NCI-H128 (cell line): ENCODE measurements around the gene PARS2.

ENCODE experiments used
- DNase-seq: peaks from one replicate; lab custom pipeline; 2025; ENCODE audit not compliant: unreplicated experiment; lab: John Stamatoyannopoulos, UW

The PARS2 gene

DNA sequence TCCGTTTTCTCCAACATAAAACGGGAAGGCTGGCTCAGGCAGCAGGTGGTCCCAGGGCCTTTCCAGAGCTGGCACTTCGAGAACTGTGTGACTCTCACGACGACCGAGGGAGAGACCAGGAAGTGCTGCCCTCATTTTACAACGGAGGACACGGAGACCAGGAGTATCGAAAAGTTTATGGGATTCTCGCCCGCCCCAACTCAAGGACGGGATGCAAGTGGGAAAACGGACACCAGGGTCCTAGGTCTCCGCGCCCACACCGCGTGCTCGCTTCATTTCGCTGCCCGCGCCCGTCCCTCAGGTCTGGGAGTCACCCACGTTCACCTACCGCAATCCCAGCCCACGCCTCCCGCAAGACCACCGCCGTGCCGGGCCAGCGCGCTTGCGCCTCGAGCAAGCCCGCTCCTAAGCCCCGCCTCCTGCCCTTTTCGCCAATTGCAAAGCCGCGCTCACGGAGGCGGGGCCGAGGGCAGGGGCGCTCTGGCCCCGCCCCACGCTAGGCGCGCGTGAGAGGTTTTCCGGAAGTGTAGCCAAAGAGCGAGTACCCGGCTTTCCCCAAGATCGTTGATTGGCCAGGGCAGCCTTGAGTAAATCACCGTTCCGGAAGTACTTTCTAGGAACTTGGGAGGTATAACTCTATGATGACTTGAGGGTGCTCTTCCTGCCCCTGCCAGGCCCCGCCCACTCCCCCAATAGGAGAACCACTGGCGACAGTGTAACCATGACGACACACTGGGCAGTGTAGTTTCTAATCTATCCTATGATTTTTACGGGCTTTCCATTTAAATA lies at the start of gene PARS2:
TSS of gene PARS2 (minus strand) at position 391 of the 789 bp plus-strand sequence. CDS start 5,362 bp downstream, outside the sequence.
- peak; percentile 100 for DNase-seq

DNA sequence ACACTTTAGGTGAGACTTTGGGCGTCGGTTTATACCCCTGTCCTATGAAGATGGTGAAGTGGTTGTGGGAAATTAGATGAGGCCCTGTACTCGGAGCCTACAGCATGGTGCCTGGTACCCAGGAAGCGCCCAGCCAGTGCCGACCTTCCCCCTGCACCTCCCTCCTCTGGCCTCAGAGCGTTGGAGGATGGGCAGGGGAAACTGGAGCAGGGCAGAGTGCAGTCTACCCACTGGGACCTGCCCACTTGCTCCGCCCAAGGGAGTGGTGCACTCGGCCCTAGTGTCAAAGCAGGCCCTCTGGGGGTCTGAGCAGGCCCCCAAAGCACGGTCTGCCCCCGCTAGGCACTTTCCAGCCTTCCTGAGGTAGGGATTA lies 49.8 kb upstream of the PARS2 start:
- no peak for DNase-seq

DNA sequence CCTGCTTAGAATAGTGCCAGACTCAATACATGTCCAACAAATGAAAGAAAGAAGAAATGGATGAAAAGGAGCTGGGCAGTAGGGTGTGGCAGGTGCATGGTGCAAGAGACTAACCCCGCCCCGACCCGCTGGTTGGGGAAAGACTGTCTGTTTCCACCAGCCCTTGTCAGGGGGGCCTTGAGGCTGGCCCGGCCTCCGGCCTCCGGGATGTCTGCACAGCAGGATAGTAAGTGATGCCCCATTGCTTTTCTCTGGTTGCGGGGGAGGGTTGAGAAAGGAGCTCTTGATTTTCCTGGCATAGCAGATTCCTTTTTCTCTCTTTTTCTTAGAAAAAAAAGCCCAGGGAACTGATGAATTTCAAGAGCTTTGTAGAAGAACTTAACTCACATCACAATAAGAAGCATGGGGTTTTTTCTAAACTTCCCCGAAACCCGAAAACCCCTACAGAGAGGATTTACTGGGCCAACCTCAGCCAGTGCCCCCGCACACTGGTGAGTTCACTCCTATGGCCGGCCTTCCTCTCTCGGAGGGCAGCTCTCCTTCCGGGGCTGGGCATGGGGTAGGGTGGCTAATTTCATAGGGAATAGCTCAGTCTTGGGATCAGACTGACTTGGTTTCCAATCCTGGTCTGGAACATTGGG lies 49.3 kb upstream of the PARS2 start:
- no peak for DNase-seq

DNA sequence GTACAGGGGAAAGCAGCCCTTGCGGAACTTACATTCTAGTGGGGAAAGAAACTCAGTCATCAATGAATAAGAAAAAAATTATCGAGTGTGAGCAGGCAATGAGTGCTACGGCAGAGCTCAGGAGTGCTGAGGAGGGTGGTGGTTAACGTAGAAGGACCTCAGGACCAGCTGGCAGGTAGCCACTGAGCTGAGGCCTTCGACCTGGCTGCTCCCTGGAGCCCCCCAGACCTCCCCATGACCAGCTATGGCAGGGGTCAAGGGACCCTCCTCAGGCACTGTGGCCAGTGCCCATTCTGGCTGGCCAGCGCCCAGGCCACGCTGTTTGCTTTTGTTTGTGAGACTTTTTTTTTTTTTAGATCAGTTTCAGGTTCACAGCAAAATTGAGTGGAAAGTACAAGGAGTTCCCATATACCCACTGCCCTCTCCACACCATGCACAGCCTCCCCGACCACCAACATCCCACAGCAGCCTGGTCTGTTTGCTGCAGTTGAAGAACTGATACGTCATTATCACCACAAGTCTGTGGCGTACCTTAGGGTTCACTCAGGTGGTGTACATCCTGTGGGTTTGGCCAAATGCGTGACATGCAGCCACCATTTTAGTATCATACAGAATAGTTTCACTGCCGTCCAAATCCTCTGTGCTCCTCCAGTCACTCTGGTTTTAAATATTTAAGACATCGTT lies 48.6 kb upstream of the PARS2 start:
- no peak for DNase-seq

DNA sequence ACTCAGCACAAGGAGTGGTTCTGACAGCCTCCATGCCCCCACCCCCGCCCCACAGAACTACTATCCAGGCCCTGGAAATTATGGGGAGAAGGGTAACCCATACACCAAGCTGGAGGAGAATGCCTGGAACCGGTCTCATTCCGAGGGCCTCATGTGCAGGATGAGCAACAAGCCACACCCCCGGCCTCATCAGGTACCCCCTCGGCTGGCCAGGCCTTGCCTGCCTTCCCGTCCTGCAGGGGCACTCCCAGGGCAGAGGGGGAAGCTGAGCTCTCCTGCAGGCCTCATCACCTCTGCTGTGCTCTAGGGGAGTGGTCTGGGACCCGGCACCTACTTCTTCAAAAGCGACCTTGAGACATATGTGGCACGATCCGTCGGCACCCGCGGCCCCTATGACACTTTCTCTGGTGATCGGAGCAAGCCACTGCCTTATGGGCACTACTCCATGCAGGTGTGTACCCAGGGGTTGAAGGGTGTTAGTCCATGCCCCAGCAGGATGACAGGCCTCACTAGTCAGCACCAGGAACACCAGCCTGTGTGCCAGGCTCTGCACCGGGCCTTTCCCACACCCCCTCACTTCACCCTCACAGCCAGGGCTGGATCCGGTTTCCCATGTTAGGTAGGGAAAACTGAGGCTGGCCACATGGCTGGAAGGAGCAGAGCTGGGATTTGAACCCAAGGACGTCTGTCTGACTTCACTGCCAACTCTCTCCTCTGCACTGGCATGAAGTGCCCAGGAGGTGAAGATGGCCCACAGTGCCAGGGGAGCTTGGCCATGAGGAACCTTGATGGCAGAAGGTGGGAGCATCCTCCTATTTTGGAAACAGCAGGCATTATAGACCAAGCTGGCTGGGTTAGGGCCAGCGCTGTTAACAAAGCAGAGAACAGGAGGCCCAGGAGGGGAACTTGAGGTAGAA lies 47.7 kb upstream of the PARS2 start:
- DNase-seq, result no peak

DNA sequence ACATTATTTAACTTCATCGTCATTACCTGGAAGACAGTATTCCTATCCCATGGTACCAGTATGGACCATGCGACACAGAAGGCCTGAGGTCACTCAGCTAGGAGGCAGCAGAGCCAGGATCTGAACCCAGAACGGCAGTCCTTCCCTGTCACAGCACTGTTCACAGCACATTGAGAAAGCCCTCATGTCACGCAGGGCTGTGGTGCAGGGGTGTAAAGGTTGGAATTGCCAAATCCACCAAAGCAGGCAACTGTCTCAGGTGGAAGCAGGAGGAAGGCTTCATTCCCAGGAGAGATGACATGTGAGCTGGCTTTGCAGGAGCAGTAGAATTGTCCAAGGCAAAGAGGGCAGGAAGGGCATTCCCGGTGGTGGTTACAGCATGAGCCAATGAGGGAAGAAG lies 46.7 kb upstream of the PARS2 start:
- no peak for DNase-seq

DNA sequence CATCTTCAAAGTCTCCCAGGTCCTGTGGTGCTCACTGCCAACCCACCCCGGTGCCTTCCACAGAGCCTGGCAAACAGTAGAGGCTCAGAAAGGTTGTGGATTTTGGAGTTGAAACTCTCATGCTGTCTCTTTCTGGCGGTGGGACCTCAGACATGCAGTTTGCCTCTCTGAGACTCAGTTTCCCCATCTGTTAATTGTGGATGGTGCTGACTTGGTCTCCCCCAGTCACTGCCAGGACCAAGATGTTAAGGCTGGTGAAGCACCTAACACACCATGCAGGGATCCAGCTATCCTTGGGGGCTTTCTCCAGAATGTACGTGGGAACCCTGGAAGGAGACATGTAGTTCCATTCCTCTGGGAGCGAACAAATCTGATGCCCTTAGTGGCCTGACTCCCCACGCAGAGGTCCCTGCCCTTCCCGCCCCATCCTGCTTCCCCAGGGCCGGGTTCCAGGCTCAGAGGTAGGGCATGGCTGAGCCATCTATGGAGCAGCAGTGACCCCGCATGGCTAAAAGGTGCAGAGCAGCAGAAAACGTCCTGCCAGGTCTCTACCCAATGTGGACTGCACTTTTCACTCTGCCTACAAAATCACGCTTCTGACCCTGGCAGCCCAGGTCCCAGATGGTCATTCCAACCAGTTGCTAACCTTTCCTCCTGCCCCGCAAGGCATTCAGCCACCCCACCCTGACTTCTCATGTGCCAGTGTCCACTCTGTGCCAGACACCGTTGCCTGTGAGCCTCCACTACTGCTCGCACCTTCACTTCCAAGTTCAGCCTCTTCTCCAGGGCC lies 46.0 kb upstream of the PARS2 start:
- no peak for DNase-seq

DNA sequence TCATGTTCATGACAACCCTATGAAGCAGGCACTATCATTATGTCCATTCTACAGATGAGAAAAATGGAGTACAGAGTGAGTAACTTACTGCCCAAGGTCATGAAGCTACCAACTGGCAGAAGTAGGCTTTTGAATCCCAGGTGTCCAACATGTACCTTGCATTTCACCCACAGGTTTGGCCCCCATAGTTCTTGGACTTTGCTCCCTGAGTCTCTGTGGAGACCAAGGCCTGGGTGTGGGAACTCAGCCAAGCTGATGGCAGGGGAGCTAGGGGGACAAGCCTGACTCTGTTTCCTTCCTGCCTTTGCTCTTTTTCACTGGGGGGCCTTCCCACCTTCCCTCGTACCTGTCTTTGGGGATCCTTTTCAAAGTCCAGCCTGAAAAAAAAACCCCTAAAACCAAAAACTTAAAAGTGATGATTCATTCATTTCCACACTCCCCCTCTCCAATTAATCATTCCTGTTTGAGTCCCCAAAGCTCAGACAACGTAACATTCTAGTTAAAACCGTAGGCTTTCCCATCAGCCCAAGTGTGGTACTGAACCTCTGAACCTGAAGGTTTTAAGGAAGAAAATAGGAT lies 45.3 kb upstream of the PARS2 start:
- DNase-seq, result no peak

DNA sequence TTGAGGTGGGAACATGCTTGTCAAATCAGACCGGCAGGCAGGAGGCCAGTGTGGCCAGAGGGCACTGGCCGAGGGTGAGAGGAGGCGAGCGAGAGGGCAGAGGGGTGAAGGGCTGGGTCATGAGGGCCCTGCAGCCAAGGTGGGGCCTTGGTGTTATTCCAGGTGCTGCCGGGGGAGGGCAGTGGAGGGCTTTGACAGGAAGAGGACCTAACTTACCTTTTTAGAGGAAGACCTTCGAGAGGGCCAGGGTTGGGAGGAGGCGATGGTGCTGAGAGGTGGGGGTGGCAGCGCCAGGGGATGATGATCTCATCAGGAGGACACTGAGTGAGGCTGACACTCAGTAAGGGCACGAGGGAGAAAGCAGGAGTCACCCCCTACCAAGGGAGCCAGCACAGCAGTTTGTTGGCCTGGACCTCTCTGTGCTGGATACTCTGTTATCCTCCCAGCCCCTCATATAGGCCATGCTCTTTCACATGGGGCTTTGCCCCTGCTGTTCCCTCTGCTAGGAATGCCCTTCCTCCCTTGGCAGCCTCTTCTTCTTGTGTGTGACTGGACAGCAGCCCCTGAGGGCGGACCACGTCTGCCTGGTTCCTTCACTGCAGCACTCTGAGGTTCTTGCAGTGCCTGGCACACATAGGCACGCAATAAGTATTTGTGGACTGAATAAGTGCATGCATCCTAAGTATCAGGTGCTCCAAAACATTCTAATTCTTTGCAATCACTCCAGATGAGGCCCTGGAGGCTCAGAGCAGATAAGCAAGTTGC lies 44.3 kb upstream of the PARS2 start:
- no peak for DNase-seq

DNA sequence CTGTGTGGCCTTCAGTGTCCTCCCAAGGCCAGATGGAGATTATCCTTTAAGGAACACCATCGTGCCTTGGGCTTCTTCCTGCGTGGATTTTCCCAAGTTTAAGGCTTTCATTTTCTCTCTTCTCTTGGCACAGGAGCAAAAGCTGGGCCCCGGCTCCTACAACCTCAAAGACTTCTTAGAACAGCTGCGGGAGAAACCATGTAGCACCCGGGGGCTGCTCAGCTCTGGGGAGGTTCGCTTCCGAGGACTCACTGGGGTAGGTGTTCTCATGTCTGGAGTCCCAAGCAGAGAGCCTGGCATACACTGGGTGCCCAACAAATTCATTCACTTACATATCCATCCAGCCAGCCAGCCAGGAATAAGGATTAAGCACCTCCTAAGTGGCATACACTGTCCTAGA lies 43.4 kb upstream of the PARS2 start:
- DNase-seq, result no peak

DNA sequence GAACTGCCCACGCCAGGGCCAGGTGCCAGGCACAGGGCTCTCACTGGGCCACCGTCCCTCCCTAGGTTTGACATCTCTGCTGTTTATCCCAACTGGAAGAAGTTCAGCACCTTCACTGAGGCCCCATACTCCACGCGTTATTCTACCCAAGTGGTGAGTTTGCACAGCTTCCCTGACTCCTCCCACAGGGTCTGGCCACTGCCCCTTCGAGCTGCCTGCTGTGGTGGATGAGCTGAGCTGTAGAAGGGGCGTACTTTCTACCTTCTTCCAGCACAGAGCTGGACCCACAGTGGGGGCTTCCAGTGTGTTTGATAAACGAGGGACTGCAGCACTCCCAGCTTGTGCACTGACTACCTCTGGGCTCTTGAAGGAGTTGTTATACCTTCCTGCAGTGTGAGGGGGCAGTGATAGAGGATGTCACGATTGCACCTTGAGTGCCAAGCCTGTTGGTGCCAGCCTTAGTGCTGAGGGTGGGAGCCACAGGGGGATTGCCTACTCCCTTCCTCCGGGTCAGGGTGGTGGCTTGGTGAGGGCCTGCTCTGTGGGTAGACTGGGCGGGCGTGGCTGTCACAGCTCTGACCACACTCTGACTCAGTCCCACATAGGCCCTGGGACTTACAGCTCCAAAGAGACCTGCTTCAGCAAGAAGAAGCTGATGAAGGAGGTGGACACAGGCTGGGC lies 42.7 kb upstream of the PARS2 start:
- DNase-seq, result no peak

DNA sequence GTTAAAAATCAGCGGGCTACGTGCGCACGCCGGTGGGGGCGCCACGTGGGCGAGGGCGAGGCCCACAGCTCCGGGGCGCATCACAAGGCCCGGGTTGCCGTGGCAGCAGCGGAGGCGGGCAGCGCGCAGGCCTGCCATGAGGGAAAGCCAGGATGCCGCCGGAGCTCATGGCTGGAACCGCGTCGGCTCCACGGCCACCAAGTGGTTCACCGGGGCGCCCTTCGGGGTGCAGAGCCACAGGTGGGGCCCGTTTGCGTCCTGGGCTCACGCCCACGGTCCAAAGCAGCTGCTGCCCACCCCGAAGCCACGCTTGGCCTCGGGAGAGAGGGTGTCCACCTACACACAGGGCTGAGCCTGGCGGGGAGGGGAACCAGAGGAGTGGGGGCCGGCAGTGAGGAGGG lies 41.7 kb upstream of the PARS2 start:
- no peak for DNase-seq

DNA sequence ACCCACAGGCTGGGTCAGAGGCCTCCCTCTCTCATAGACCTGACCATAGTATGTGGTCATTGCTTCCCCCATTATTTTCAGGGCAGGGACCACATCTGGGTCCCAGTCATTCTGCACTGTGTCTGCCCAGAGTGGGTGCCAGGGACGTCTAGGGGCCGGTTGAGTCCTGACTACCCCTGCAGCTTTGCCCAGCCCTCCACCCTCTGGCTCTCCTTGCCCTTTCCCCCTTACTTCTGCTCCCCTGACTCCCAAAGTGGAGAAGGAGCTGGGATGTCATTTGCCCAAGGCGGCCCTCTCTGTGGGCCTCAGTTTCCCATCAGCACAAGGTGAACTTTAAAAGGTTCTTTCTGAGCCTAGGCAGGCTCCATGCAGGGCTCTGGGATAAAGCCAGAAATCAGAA lies 41.1 kb upstream of the PARS2 start:
- DNase-seq, result no peak

DNA sequence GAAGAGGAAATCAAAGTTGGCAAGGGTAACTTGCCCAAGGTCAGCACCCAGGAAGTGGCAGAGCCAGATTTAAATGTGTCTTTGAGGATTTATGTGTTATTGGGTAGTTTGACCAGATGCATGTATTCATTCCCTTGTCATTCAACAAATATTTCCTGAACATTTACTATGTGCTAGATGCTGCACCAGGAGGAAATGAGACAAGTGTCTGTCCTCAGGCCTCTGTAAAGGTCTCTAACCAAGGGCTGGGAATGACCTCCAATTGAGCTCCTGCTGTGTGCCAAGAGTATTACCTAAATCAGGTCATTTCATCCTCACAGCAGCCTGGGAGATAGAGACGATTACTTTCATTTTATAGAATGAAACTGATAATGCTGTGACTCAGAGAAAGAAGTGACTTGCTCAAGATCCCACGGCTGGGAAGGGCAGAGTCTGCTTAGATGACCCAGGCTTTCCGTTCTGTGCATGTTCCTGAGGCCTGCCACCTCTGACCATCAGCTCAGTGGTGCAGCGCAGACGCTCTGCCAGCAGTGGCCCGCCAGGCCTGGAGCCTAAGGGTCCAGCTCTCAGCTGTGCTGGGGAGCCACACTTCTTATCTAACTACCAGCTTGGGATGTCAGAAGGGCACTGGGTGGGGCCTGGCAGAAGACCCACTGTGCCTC lies 40.3 kb upstream of the PARS2 start:
- no peak for DNase-seq

DNA sequence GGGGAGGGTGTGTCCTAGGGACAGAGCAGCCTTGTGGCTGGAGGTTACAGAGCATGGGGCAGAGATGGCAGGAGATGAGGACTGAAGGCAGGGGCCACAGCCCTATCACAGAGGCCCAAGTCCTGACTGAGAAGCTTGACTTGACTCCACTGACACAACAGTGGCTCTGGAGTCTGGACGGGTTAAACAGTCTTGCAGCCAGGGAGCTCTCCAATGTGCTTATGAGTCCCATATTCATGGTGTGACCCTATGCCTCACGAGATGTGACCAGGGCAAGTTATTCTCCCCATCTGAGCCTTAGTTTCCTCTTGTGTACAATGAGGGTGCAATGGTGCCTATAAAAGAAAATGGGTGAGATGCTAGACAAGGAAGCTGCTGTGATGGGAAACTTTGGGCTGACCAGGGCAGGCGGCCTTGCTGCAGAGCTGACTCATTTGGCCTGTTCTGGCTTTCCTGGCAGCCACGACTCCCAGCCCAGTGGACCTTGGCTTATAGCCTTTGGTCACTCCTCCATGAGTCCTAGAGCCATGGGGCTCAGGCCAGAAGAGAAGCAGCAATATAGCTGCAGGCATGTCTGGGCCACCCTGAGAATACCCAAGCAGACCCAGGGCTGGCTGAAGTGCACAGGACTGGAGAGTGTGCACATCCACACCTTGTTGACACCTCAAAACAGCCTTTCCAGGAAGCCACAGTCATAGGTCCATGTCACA lies 39.6 kb upstream of the PARS2 start:
- no peak for DNase-seq

DNA sequence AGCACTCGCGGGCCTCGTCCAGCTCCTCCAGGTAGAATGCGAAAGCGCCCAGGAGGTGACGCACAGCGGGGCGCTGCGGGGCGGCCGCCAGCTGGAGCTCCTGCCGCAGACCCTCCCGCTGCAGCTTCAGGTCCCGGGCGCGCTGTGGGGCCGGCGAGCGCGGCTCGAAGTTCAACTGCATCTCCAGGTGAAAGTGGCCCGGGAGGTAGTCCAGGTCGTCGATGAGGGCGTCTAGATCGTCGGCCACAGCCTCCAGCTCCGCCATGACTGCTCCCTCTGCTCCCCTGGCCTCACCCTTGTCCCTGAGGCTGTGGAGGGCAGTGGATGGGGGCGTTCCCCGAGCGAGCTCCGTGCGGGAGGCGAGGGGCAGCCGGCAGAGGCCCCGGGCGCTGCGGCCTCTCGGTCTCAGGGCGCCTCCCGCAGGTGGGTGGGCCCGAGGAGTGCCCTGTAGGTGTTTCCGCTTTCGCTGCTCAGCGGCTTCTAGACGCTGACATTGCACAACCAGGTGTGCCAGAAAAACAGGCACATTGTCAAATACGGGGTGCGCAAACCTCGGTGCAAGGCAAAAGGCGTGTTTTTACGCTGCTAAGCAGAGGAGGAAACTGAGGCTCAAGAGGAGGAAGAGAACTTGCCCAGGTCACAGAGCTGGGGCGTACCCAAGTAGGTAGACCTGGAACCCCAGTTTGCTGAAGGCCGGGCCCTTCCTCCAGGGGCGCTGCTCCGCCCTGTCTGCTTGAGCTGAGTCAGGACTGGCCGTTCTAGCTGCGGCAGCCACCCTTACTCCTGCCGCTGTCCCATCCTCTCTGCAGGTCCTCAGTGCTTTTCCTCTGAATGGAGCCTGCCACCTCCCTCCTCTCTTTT lies 36.8 kb upstream of the PARS2 start, which contains the start of gene TTC22:
TSS of gene TTC22 (minus strand) at position 425 of the 861 bp plus-strand sequence. CDS start at position 265, 160 bp downstream.
- no peak for DNase-seq
